Nephron progenitor cell (in vitro differentiated cells): ENCODE data around the gene DGKI.
"Not testable (repeated sequence)": the region's sequence is repeated elsewhere in the genome, so short reads cannot be mapped to it uniquely, and the experiment has no call there.

Experiments used
- DNase-seq: peaks from one replicate; pipeline ENCODE4 v3.0.0; 2021
- H3K27ac Mint-ChIP-seq: 2 replicates; pipeline ENCODE4 v1.8.0; 2021; ENCODE audit warnings: mild to moderate bottlenecking, moderate library complexity, mixed read lengths
- H3K27me3 Mint-ChIP-seq: 2 replicates; pipeline ENCODE4 v1.8.0; 2021; ENCODE audit warnings: mild to moderate bottlenecking, low read depth, mixed read lengths; ENCODE audit not compliant: poor library complexity
- H3K36me3 Mint-ChIP-seq: 2 replicates; pipeline ENCODE4 v1.8.0; 2021; ENCODE audit warnings: low read depth, mixed read lengths
- H3K4me1 Mint-ChIP-seq: 2 replicates; pipeline ENCODE4 v1.8.0; 2021; ENCODE audit warnings: mixed read lengths
- H3K4me3 Mint-ChIP-seq: 2 replicates; pipeline ENCODE4 v1.8.0; 2021; ENCODE audit warnings: mild to moderate bottlenecking, moderate library complexity, mixed read lengths
- H3K9me3 Mint-ChIP-seq: 2 replicates; pipeline ENCODE4 v1.8.0; 2021; ENCODE audit warnings: mild to moderate bottlenecking, moderate library complexity, mixed read lengths
- TF ChIP-seq, protein P1 (sequence below): fragments of 200-600 bp; sonication (generic); IDR thresholded peaks from 2 replicates; pipeline ENCODE4 v1.5.0; 2021; ENCODE audit warnings: antibody characterized with exemption

DGKI gene

DNA sequence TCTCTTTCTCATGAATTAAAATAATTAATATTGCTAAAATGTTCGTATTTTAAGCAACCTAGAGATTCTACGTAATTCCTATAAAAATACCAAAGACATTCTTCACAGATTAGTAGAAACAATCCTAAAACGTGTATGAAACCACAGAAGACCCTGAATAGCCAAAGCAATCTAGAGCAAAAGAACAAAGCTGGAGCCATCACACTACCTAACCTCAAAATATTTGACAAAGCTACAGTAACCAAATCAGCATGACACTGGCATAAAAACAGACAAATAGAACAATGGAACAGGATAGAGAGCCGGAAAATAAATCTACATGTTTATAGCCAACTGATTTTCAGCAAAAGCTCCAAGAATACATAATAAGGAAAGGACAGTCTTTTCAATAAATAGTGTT, 397.8 kb downstream of the DGKI start:
- no peak overlapping the region for H3K4me3 Mint-ChIP-seq
- H3K36me3 Mint-ChIP-seq, result no peaks in the 10 kb centered on the region
- TF ChIP-seq, protein P1, sequence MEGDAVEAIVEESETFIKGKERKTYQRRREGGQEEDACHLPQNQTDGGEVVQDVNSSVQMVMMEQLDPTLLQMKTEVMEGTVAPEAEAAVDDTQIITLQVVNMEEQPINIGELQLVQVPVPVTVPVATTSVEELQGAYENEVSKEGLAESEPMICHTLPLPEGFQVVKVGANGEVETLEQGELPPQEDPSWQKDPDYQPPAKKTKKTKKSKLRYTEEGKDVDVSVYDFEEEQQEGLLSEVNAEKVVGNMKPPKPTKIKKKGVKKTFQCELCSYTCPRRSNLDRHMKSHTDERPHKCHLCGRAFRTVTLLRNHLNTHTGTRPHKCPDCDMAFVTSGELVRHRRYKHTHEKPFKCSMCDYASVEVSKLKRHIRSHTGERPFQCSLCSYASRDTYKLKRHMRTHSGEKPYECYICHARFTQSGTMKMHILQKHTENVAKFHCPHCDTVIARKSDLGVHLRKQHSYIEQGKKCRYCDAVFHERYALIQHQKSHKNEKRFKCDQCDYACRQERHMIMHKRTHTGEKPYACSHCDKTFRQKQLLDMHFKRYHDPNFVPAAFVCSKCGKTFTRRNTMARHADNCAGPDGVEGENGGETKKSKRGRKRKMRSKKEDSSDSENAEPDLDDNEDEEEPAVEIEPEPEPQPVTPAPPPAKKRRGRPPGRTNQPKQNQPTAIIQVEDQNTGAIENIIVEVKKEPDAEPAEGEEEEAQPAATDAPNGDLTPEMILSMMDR, result no peak
- no peak for DNase-seq
- no peaks in the 10 kb centered on the region for H3K9me3 Mint-ChIP-seq
- no peaks in the 10 kb centered on the region for H3K4me1 Mint-ChIP-seq
- H3K27ac Mint-ChIP-seq, result no peak overlapping the region
- no peaks in the 10 kb centered on the region for H3K27me3 Mint-ChIP-seq

GRCh38 chr7:137448572-137448971, 398.2 kb downstream of the DGKI start:
- H3K36me3 Mint-ChIP-seq, DNase-seq, H3K4me3 Mint-ChIP-seq, H3K27me3 Mint-ChIP-seq, H3K4me1 Mint-ChIP-seq, H3K27ac Mint-ChIP-seq, H3K9me3 Mint-ChIP-seq: not testable (repeated sequence)

GRCh38 chr7:137446025-137446424, 400.7 kb downstream of the DGKI start:
- no peak overlapping the region for H3K27ac Mint-ChIP-seq
- no peak overlapping the region for H3K4me3 Mint-ChIP-seq
- H3K9me3 Mint-ChIP-seq, result no peaks in the 10 kb centered on the region
- H3K4me1 Mint-ChIP-seq, result no peaks in the 10 kb centered on the region
- no peaks in the 10 kb centered on the region for H3K36me3 Mint-ChIP-seq
- TF ChIP-seq, protein P1, result no peak
- DNase-seq, result no peak
- no peaks in the 10 kb centered on the region for H3K27me3 Mint-ChIP-seq

DNA sequence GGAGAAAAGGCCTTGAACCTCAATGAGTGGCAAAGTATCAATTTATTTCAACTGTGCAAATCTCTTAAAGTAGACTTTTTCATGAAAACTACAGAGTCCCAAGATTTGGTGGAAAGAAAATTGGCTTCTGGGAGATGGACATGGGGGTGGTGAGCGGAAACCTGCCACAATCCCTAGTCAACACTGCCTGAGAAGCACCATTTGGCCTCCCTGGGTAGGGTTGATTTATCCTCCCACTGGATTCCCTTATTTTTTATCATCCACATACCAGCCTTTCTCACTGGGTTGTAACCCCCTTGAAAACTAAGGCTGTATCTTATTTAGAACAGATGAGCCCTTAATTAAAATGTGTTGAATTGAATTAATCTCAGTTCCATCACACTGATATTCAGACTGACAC, 401.5 kb downstream of the DGKI start:
- no peaks in the 10 kb centered on the region for H3K27me3 Mint-ChIP-seq
- peaks cover 4% of the 10 kb centered on the region for H3K4me1 Mint-ChIP-seq
- H3K4me3 Mint-ChIP-seq, result no peak overlapping the region
- no peaks in the 10 kb centered on the region for H3K9me3 Mint-ChIP-seq
- no peak for DNase-seq
- H3K27ac Mint-ChIP-seq, result no peak overlapping the region
- H3K36me3 Mint-ChIP-seq, result no peaks in the 10 kb centered on the region
- TF ChIP-seq, protein P1, result no peak

DNA sequence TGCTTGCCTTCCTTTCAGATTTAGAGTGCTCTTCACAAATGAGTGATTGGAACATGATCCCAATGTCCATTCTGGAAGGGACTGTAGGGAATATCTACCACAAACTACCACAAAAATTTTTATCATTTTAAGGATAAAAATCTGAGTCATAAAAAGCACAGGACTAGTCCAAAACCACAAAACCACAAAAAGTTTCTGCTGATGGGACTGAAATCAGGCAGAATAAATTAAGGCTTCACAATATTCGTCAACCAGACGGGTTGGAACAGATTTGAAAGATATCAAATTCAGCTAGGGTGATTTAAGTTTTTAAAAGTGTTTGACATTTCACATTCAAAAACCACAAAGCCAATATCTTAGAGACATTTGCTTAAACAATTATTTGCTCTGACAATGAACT, 403.2 kb downstream of the DGKI start:
- no peak overlapping the region for H3K4me3 Mint-ChIP-seq
- no peaks in the 10 kb centered on the region for H3K9me3 Mint-ChIP-seq
- DNase-seq, result no peak
- no peak overlapping the region for H3K27ac Mint-ChIP-seq
- H3K27me3 Mint-ChIP-seq, result no peaks in the 10 kb centered on the region
- H3K36me3 Mint-ChIP-seq, result no peaks in the 10 kb centered on the region
- TF ChIP-seq, protein P1, result no peak
- H3K4me1 Mint-ChIP-seq, result peaks cover 15% of the 10 kb centered on the region

DNA sequence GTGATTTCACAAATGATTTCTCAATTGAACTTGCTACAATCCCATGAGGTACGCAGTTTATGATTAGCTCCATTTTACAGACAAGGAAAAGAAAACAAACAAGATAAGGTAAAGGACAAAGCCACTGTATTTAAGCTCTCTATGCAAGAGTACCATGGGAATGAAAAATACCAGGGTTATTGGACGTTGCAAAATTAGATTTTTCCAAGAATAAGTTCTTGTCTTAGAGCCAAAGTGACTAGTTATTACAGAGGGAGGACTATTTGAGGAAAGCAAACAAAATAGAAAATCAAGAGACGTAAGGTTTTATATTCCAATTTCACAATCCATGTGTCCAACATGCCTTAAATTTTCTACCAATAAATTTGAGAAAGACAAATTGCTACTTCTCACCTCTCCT, 405.3 kb downstream of the DGKI start:
- H3K4me1 Mint-ChIP-seq, result peaks cover 15% of the 10 kb centered on the region
- H3K4me3 Mint-ChIP-seq, result no peak overlapping the region
- TF ChIP-seq, protein P1, result no peak
- H3K27ac Mint-ChIP-seq, result no peak overlapping the region
- no peaks in the 10 kb centered on the region for H3K9me3 Mint-ChIP-seq
- no peak for DNase-seq
- no peaks in the 10 kb centered on the region for H3K27me3 Mint-ChIP-seq
- H3K36me3 Mint-ChIP-seq, result no peaks in the 10 kb centered on the region
